ENCODE data around the gene GREB1. TPM values are rescaled to one million over a fixed set of nuclear protein-coding genes. Genes with fewer than 3 reads are reported as not detected.

GREB1 gene
- total and polyA plus RNA-seq, 2 of the 13 experiments (the other 11 are each of a cell fraction or from before 2014, with no cell fraction given) = 31.3 to 61.2 TPM

DNA sequence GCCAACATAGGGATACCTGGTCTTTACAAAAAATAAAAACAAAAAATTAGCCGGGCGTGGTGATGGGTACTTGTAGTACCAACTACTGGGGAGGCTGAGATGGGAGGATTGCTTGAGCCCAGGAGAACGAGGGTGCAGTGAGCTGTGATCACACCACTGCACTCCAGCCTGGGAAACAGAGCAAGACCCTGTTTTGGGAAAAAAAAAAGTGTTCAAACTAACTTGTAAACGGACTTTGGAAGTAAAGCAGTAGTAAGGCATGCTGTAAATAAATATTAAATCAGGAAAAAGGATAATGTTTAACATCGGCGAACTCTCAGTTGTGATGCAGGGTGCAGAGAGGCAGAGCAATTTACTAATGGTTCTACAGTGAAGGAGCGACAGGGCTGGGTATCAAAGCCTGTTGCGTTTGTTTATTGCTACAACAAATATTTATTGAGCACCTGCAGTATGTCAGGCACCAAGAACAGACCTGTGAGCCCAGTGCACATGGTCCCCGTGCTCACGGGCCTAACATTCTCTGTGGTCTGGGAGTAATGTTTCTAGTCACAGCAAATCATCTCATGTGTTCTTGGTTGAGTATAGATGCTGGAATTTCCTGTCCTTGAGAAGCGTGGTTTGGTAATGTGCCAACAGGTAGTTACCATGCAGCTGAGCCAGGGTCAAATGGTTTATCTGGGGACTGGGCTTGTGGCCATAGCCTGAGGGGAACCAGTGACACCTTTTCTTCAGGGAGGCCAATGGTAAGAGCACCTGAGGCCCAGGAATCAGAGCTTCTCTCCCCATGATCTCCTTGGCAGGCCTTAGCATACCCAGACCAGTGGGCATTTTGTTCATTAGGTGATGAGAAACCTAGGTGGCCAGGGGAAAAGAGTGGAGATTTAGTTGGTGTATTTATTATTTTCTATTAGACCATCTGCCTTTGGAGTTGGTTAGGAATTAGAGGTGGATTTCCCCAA, 27.9 kb upstream of the GREB1 start (continued):
- TF ChIP-seq, protein P1, sequence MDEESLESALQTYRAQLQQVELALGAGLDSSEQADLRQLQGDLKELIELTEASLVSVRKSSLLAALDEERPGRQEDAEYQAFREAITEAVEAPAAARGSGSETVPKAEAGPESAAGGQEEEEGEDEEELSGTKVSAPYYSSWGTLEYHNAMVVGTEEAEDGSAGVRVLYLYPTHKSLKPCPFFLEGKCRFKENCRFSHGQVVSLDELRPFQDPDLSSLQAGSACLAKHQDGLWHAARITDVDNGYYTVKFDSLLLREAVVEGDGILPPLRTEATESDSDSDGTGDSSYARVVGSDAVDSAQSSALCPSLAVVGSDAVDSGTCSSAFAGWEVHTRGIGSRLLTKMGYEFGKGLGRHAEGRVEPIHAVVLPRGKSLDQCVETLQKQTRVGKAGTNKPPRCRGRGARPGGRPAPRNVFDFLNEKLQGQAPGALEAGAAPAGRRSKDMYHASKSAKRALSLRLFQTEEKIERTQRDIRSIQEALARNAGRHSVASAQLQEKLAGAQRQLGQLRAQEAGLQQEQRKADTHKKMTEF (CRISPR knock-in tag; IDR thresholded peaks at IDR 0.05) = peak; percentile 88
- TF ChIP-seq, protein P2, sequence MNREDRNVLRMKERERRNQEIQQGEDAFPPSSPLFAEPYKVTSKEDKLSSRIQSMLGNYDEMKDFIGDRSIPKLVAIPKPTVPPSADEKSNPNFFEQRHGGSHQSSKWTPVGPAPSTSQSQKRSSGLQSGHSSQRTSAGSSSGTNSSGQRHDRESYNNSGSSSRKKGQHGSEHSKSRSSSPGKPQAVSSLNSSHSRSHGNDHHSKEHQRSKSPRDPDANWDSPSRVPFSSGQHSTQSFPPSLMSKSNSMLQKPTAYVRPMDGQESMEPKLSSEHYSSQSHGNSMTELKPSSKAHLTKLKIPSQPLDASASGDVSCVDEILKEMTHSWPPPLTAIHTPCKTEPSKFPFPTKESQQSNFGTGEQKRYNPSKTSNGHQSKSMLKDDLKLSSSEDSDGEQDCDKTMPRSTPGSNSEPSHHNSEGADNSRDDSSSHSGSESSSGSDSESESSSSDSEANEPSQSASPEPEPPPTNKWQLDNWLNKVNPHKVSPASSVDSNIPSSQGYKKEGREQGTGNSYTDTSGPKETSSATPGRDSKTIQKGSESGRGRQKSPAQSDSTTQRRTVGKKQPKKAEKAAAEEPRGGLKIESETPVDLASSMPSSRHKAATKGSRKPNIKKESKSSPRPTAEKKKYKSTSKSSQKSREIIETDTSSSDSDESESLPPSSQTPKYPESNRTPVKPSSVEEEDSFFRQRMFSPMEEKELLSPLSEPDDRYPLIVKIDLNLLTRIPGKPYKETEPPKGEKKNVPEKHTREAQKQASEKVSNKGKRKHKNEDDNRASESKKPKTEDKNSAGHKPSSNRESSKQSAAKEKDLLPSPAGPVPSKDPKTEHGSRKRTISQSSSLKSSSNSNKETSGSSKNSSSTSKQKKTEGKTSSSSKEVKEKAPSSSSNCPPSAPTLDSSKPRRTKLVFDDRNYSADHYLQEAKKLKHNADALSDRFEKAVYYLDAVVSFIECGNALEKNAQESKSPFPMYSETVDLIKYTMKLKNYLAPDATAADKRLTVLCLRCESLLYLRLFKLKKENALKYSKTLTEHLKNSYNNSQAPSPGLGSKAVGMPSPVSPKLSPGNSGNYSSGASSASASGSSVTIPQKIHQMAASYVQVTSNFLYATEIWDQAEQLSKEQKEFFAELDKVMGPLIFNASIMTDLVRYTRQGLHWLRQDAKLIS (CRISPR knock-in tag; IDR thresholded peaks at IDR 0.05) = peak; percentile 78
- 0 out of 2 replicates have a peak, but pooled peaks have one; percentile 25 for TF ChIP-seq ZNF441 (CRISPR knock-in tag; IDR thresholded peaks at IDR 0.05; ENCODE audit: borderline replicate concordance)
- peak; percentile 86 for TF ChIP-seq RXRB (CRISPR knock-in tag; IDR thresholded peaks at IDR 0.05; ENCODE audit: borderline replicate concordance)
- TF ChIP-seq, protein P3, sequence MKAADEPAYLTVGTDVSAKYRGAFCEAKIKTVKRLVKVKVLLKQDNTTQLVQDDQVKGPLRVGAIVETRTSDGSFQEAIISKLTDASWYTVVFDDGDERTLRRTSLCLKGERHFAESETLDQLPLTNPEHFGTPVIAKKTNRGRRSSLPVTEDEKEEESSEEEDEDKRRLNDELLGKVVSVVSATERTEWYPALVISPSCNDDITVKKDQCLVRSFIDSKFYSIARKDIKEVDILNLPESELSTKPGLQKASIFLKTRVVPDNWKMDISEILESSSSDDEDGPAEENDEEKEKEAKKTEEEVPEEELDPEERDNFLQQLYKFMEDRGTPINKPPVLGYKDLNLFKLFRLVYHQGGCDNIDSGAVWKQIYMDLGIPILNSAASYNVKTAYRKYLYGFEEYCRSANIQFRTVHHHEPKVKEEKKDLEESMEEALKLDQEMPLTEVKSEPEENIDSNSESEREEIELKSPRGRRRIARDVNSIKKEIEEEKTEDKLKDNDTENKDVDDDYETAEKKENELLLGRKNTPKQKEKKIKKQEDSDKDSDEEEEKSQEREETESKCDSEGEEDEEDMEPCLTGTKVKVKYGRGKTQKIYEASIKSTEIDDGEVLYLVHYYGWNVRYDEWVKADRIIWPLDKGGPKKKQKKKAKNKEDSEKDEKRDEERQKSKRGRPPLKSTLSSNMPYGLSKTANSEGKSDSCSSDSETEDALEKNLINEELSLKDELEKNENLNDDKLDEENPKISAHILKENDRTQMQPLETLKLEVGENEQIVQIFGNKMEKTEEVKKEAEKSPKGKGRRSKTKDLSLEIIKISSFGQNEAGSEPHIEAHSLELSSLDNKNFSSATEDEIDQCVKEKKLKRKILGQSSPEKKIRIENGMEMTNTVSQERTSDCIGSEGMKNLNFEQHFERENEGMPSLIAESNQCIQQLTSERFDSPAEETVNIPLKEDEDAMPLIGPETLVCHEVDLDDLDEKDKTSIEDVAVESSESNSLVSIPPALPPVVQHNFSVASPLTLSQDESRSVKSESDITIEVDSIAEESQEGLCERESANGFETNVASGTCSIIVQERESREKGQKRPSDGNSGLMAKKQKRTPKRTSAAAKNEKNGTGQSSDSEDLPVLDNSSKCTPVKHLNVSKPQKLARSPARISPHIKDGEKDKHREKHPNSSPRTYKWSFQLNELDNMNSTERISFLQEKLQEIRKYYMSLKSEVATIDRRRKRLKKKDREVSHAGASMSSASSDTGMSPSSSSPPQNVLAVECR (CRISPR knock-in tag; IDR thresholded peaks at IDR 0.05; ENCODE audit: borderline replicate concordance) = peak; percentile 72; the same call in 1 of the 2 replicates
- TF ChIP-seq PRPF4 (IDR thresholded peaks at IDR 0.05; ENCODE audit: low read depth, low read length, poor library complexity, severe bottlenecking) = no peak
- TF ChIP-seq ZNF883 (CRISPR knock-in tag; IDR thresholded peaks at IDR 0.05; ENCODE audit: not compliant biosample characterization) = peak; percentile 34
- TF ChIP-seq ZNF563 (CRISPR knock-in tag; IDR thresholded peaks at IDR 0.05) = no peak
- TF ChIP-seq, protein P4, sequence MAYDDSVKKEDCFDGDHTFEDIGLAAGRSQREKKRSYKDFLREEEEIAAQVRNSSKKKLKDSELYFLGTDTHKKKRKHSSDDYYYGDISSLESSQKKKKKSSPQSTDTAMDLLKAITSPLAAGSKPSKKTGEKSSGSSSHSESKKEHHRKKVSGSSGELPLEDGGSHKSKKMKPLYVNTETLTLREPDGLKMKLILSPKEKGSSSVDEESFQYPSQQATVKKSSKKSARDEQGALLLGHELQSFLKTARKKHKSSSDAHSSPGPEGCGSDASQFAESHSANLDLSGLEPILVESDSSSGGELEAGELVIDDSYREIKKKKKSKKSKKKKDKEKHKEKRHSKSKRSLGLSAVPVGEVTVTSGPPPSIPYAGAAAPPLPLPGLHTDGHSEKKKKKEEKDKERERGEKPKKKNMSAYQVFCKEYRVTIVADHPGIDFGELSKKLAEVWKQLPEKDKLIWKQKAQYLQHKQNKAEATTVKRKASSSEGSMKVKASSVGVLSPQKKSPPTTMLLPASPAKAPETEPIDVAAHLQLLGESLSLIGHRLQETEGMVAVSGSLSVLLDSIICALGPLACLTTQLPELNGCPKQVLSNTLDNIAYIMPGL (CRISPR knock-in tag; IDR thresholded peaks at IDR 0.05; ENCODE audit: borderline replicate concordance in 1 of 2, low read depth in 1 of 2) = peak; percentile 59 to 77; a peak in 3 of 4 replicates
- TF ChIP-seq, protein P5, sequence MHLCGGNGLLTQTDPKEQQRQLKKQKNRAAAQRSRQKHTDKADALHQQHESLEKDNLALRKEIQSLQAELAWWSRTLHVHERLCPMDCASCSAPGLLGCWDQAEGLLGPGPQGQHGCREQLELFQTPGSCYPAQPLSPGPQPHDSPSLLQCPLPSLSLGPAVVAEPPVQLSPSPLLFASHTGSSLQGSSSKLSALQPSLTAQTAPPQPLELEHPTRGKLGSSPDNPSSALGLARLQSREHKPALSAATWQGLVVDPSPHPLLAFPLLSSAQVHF (CRISPR knock-in tag; IDR thresholded peaks at IDR 0.05) = no peak
- no peak; the same call in none of the 2 replicates for TF ChIP-seq FOXK1 (CRISPR knock-in tag; IDR thresholded peaks at IDR 0.05; ENCODE audit: borderline replicate concordance, low read depth)
- no peak for TF ChIP-seq ZBTB1 (CRISPR knock-in tag; IDR thresholded peaks at IDR 0.05; ENCODE audit: borderline replicate concordance)
- peak; percentile 85; the same call in 1 of the 2 replicates for TF ChIP-seq GLI4 (CRISPR knock-in tag; IDR thresholded peaks at IDR 0.05; ENCODE audit: borderline replicate concordance)

All from HepG2 (cell line).